ENCODE data around the gene SLC43A1.

DNA sequence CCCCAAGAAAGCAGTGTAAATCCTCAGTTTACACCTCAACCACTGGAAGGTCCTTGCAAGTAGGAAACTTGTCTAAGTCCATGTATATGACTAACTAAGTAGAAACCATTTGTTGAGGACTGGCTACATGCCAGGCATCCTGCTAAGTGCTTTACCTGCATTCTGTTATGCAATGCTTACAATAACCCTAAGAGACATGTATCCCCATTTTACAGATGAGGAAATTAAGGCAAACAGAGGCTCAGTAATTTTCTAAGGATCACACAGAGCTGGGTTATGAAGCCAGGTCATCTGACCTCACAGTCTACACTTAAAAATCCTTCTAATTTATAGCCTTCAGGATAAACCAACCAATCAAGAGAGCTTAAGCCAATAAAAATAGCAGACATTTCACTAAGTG lies 13.5 kb upstream of the SLC43A1 start:
- TF ChIP-seq, protein P1, sequence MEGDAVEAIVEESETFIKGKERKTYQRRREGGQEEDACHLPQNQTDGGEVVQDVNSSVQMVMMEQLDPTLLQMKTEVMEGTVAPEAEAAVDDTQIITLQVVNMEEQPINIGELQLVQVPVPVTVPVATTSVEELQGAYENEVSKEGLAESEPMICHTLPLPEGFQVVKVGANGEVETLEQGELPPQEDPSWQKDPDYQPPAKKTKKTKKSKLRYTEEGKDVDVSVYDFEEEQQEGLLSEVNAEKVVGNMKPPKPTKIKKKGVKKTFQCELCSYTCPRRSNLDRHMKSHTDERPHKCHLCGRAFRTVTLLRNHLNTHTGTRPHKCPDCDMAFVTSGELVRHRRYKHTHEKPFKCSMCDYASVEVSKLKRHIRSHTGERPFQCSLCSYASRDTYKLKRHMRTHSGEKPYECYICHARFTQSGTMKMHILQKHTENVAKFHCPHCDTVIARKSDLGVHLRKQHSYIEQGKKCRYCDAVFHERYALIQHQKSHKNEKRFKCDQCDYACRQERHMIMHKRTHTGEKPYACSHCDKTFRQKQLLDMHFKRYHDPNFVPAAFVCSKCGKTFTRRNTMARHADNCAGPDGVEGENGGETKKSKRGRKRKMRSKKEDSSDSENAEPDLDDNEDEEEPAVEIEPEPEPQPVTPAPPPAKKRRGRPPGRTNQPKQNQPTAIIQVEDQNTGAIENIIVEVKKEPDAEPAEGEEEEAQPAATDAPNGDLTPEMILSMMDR (IDR thresholded peaks at IDR 0.05), result no peak
- TF ChIP-seq EP300 (IDR thresholded peaks at IDR 0.05), result no peak

All from sigmoid colon (tissue), 4 donors.